ENCODE data around the gene MUC12. TPM values are rescaled to one million over a fixed set of nuclear protein-coding genes. Genes with fewer than 3 reads are reported as not detected.
A peak's percentile ranks its signal among the peaks of the same experiment; 100 is the strongest.

MUC12 gene
- total and polyA plus RNA-seq, 2 of the 13 experiments (the other 11 are each of a cell fraction or from before 2014, with no cell fraction given), result not detected

DNA sequence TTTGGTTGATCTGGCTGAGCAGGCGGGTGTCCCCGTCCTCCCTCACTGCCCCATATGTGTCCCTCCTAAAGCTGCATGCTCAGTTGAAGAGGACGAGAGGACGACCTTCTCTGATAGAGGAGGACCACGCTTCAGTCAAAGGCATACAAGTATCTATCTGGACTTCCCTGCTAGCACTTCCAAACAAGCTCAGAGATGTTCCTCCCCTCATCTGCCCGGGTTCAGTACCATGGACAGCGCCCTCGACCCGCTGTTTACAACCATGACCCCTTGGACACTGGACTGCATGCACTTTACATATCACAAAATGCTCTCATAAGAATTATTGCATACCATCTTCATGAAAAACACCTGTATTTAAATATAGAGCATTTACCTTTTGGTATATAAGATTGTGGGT is 89.0 kb downstream of the MUC12 start (continued):
- TF ChIP-seq, protein P1, sequence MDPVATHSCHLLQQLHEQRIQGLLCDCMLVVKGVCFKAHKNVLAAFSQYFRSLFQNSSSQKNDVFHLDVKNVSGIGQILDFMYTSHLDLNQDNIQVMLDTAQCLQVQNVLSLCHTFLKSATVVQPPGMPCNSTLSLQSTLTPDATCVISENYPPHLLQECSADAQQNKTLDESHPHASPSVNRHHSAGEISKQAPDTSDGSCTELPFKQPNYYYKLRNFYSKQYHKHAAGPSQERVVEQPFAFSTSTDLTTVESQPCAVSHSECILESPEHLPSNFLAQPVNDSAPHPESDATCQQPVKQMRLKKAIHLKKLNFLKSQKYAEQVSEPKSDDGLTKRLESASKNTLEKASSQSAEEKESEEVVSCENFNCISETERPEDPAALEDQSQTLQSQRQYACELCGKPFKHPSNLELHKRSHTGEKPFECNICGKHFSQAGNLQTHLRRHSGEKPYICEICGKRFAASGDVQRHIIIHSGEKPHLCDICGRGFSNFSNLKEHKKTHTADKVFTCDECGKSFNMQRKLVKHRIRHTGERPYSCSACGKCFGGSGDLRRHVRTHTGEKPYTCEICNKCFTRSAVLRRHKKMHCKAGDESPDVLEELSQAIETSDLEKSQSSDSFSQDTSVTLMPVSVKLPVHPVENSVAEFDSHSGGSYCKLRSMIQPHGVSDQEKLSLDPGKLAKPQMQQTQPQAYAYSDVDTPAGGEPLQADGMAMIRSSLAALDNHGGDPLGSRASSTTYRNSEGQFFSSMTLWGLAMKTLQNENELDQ (CRISPR knock-in tag; IDR thresholded peaks at IDR 0.05; ENCODE audit: borderline replicate concordance), result peak; percentile 96
- TF ChIP-seq REPIN1 (CRISPR knock-in tag; IDR thresholded peaks at IDR 0.05; ENCODE audit: borderline replicate concordance, low read depth), result 0 out of 2 replicates have a peak, but pooled peaks have one; percentile 43
- TF ChIP-seq DRAP1 (CRISPR knock-in tag; IDR thresholded peaks at IDR 0.05), result 0 out of 2 replicates have a peak, but pooled peaks have one; percentile 32
- TF ChIP-seq ZNF124 (CRISPR knock-in tag; IDR thresholded peaks at IDR 0.05), result peak; percentile 86; the same call in 1 of the 2 replicates
- peak; percentile 88; the same call in 1 of the 2 replicates for TF ChIP-seq ZNF441 (CRISPR knock-in tag; IDR thresholded peaks at IDR 0.05; ENCODE audit: borderline replicate concordance)
- TF ChIP-seq ZNF558 (CRISPR knock-in tag; IDR thresholded peaks at IDR 0.05; ENCODE audit: borderline replicate concordance), result peak; percentile 82; the same call in 1 of the 2 replicates
- TF ChIP-seq HOXA7 (CRISPR knock-in tag; IDR thresholded peaks at IDR 0.05), result no peak
- no peak for TF ChIP-seq CENPT (CRISPR knock-in tag; IDR thresholded peaks at IDR 0.05; ENCODE audit: low read depth)
- TF ChIP-seq MYNN (CRISPR knock-in tag; IDR thresholded peaks at IDR 0.05; ENCODE audit: low read depth), result peak; percentile 89; the same call in 1 of the 2 replicates
- TF ChIP-seq, protein P2, sequence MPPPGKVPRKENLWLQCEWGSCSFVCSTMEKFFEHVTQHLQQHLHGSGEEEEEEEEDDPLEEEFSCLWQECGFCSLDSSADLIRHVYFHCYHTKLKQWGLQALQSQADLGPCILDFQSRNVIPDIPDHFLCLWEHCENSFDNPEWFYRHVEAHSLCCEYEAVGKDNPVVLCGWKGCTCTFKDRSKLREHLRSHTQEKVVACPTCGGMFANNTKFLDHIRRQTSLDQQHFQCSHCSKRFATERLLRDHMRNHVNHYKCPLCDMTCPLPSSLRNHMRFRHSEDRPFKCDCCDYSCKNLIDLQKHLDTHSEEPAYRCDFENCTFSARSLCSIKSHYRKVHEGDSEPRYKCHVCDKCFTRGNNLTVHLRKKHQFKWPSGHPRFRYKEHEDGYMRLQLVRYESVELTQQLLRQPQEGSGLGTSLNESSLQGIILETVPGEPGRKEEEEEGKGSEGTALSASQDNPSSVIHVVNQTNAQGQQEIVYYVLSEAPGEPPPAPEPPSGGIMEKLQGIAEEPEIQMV (CRISPR knock-in tag; IDR thresholded peaks at IDR 0.05; ENCODE audit: low read depth), result 0 out of 2 replicates have a peak, but pooled peaks have one; percentile 24
- TF ChIP-seq ZNF335 (CRISPR knock-in tag; IDR thresholded peaks at IDR 0.05), result peak; percentile 91
- peak; percentile 52; the same call in 1 of the 2 replicates for TF ChIP-seq E2F1 (CRISPR knock-in tag; IDR thresholded peaks at IDR 0.05)
- peak; percentile 50; the same call in 1 of the 2 replicates for TF ChIP-seq ZNF777 (CRISPR knock-in tag; IDR thresholded peaks at IDR 0.05)
- no peak for TF ChIP-seq BCL3 (CRISPR knock-in tag; IDR thresholded peaks at IDR 0.05)
- peak; percentile 92 for TF ChIP-seq ZBTB26 (CRISPR knock-in tag; IDR thresholded peaks at IDR 0.05; ENCODE audit: borderline replicate concordance)
- 0 out of 2 replicates have a peak, but pooled peaks have one; percentile 55 for TF ChIP-seq ZNF296 (CRISPR knock-in tag; conservative IDR thresholded peaks at IDR 0.05)
- 0 out of 2 replicates have a peak, but pooled peaks have one; percentile 24 for TF ChIP-seq ZNF3 (CRISPR knock-in tag; IDR thresholded peaks at IDR 0.05)
- TF ChIP-seq, protein P3, sequence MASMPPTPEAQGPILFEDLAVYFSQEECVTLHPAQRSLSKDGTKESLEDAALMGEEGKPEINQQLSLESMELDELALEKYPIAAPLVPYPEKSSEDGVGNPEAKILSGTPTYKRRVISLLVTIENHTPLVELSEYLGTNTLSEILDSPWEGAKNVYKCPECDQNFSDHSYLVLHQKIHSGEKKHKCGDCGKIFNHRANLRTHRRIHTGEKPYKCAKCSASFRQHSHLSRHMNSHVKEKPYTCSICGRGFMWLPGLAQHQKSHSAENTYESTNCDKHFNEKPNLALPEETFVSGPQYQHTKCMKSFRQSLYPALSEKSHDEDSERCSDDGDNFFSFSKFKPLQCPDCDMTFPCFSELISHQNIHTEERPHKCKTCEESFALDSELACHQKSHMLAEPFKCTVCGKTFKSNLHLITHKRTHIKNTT (CRISPR knock-in tag; IDR thresholded peaks at IDR 0.05), result no peak
- no peak for TF ChIP-seq ZNF44 (CRISPR knock-in tag; IDR thresholded peaks at IDR 0.05)

Measured in HepG2 (cell line).